Progenitor cell of endocrine pancreas (in vitro differentiated cells): ENCODE measurements around the gene P3R3URF. TPM values are rescaled to one million over a fixed set of nuclear protein-coding genes. Genes with fewer than 3 reads are reported as not detected.

Experiments used
- DNase-seq: peaks from one replicate; pipeline ENCODE4 v3.0.0; 2021; ENCODE audit warnings: low spot score; ENCODE audit not compliant: unreplicated experiment
- H3K27ac Mint-ChIP-seq: 2 replicates; pipeline ENCODE4 v1.8.0; 2021; ENCODE audit warnings: mild to moderate bottlenecking, moderate library complexity, mixed read lengths
- H3K27me3 Mint-ChIP-seq: 2 replicates; pipeline ENCODE4 v1.8.0; 2021; ENCODE audit warnings: mixed read lengths
- H3K36me3 Mint-ChIP-seq: 2 replicates; pipeline ENCODE4 v1.8.0; 2022; ENCODE audit warnings: mixed read lengths; ENCODE audit not compliant: insufficient read depth
- H3K4me1 Mint-ChIP-seq: 2 replicates; pipeline ENCODE4 v1.8.0; 2021; ENCODE audit warnings: low read depth, mixed read lengths
- H3K4me3 Mint-ChIP-seq: 2 replicates; pipeline ENCODE4 v1.8.0; 2021; ENCODE audit warnings: low read depth, mild to moderate bottlenecking, moderate library complexity, mixed read lengths
- H3K9me3 Mint-ChIP-seq: 2 replicates; pipeline ENCODE4 v1.8.0; 2021; ENCODE audit warnings: low read depth, mixed read lengths
- total RNA-seq: library from RNA; stranded (reverse); gene quantifications from 2 replicates; pipeline ENCODE4 v1.2.1, GENCODE V29; 2021
- TF ChIP-seq, protein P1 (sequence below): fragments of 200-600 bp; sonication (generic); IDR thresholded peaks from one replicate; pipeline ENCODE4 v1.5.0; 2021; ENCODE audit warnings: antibody characterized with exemption, mild to moderate bottlenecking; ENCODE audit not compliant: unreplicated experiment

P3R3URF gene
- total RNA-seq, 1 donor from 2014 or later: not detected

- H3K27me3 Mint-ChIP-seq: no peaks in the 10 kb centered on the region
- H3K27ac Mint-ChIP-seq: no peak overlapping the region
- no peaks in the 10 kb centered on the region for H3K36me3 Mint-ChIP-seq
- no peak for DNase-seq
- H3K4me3 Mint-ChIP-seq: no peak overlapping the region
- no peaks in the 10 kb centered on the region for H3K4me1 Mint-ChIP-seq
- H3K9me3 Mint-ChIP-seq: no peaks in the 10 kb centered on the region
- TF ChIP-seq, protein P1, sequence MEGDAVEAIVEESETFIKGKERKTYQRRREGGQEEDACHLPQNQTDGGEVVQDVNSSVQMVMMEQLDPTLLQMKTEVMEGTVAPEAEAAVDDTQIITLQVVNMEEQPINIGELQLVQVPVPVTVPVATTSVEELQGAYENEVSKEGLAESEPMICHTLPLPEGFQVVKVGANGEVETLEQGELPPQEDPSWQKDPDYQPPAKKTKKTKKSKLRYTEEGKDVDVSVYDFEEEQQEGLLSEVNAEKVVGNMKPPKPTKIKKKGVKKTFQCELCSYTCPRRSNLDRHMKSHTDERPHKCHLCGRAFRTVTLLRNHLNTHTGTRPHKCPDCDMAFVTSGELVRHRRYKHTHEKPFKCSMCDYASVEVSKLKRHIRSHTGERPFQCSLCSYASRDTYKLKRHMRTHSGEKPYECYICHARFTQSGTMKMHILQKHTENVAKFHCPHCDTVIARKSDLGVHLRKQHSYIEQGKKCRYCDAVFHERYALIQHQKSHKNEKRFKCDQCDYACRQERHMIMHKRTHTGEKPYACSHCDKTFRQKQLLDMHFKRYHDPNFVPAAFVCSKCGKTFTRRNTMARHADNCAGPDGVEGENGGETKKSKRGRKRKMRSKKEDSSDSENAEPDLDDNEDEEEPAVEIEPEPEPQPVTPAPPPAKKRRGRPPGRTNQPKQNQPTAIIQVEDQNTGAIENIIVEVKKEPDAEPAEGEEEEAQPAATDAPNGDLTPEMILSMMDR: no peak
These were observed 43.5 kb upstream of the P3R3URF start for GRCh38 chr1:46219551-46220520.

DNA sequence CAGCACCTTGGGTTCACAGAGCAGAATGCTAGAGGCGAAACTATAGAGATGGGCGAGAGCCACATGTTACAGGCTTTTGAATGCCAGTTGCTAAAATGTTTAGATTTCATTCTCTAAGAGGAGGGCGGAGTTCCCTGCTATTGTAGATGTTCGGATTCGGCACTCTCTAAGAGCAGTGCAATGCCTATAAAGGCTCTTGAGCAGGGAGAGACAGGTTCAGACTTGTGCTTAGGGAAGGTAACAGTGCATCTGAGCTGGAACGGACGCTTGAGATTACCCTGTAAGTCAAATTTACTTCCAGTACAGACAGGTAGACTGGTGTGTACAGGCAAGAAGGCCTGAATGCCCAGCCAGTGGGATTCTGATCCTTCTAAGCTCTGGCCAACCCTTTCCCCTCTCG is 42.2 kb upstream of the P3R3URF start:
- Mint-ChIP-seq H3K27ac (no peak overlapping the region), H3K9me3 (no peaks in the 10 kb centered on the region), H3K36me3 (no peaks in the 10 kb centered on the region), H3K4me1 (no peaks in the 10 kb centered on the region), H3K27me3 (no peaks in the 10 kb centered on the region), H3K4me3 (no peak overlapping the region)
- TF ChIP-seq, protein P1: no peak
- DNase-seq: no peak

GRCh38 chr1:46215504-46215903 is 39.2 kb upstream of the P3R3URF start:
- TF ChIP-seq, protein P1: no peak
- Mint-ChIP-seq H3K4me3 (no peak overlapping the region), H3K4me1 (no peaks in the 10 kb centered on the region), H3K27ac (no peak overlapping the region), H3K36me3 (no peaks in the 10 kb centered on the region), H3K27me3 (no peaks in the 10 kb centered on the region), H3K9me3 (no peaks in the 10 kb centered on the region)
- DNase-seq: no peak

GRCh38 chr1:46211051-46211450 is 34.8 kb upstream of the P3R3URF start:
- TF ChIP-seq, protein P1: no peak
- H3K27ac Mint-ChIP-seq: no peak overlapping the region

DNA sequence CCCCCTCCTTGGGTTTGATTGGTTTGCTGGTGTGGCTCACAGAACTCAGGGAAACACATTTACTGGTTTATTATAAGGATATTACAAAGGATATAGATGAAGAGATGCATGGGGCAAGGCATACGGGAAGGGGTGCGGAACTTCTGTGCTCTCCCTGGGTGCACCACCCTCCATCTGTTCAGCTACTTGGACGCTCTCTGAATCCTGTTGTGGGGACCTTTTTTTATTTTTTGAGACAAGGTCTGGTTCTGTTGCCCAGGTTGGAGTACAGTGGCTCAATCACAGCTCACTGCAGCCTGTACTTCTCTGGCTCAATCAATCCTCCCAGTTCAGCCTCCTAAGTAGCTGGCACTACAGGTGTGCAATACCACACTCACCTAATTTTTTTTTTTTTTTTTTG is 34.3 kb upstream of the P3R3URF start:
- Mint-ChIP-seq H3K27ac (no peak overlapping the region), H3K27me3 (no peaks in the 10 kb centered on the region), H3K4me3 (no peak overlapping the region), H3K4me1 (no peaks in the 10 kb centered on the region), H3K9me3 (no peaks in the 10 kb centered on the region), H3K36me3 (no peaks in the 10 kb centered on the region)
- no peak for DNase-seq
- TF ChIP-seq, protein P1: no peak

More at GRCh38 chr1:46211051-46211450, 34.8 kb upstream of the P3R3URF start:
- Mint-ChIP-seq H3K4me3 (no peak overlapping the region), H3K4me1 (no peaks in the 10 kb centered on the region), H3K36me3 (no peaks in the 10 kb centered on the region), H3K9me3 (no peaks in the 10 kb centered on the region), H3K27me3 (no peaks in the 10 kb centered on the region)
- no peak for DNase-seq
